DOHH2 (cell line): ENCODE measurements around the gene RABL6.
A peak's percentile ranks its signal among the peaks of the same experiment; 100 is the strongest.
"Not testable (repeated sequence)": the region's sequence is repeated elsewhere in the genome, so short reads cannot be mapped to it uniquely, and the experiment has no call there.

Experiments used
- H3F3A ChIP-seq: fragments of 200-600 bp; sonication (generic), shearing (Covaris generic); 2 replicates; pipeline ENCODE4 v1.6.0; 2016; ENCODE audit warnings: antibody characterized with exemption, mild to moderate bottlenecking; ENCODE audit not compliant: control insufficient read depth, insufficient read depth
- H3K27ac ChIP-seq: fragments of 200-600 bp; sonication (generic); 2 replicates; pipeline ENCODE4 v1.5.1; 2014; ENCODE audit warnings: low read depth, mild to moderate bottlenecking, low read length, moderate library complexity
- H3K27me3 ChIP-seq: fragments of 200-600 bp; sonication (generic); 2 replicates; pipeline ENCODE4 v1.6.1; 2014; ENCODE audit warnings: mild to moderate bottlenecking, low read length, mixed read lengths; ENCODE audit not compliant: control insufficient read depth
- H3K36me3 ChIP-seq: fragments of 200-600 bp; sonication (generic); 2 replicates; pipeline ENCODE4 v1.6.1; 2014; ENCODE audit warnings: mild to moderate bottlenecking, low read length, moderate library complexity, mixed read lengths; ENCODE audit not compliant: control insufficient read depth
- H3K4me1 ChIP-seq: fragments of 200-600 bp; sonication (generic); 2 replicates; pipeline ENCODE4 v1.6.1; 2014; ENCODE audit warnings: mild to moderate bottlenecking, low read length, mixed read lengths; ENCODE audit not compliant: control insufficient read depth
- H3K4me2 ChIP-seq: fragments of 200-600 bp; sonication (generic); 2 replicates; pipeline ENCODE4 v1.6.0; 2014; ENCODE audit warnings: mild to moderate bottlenecking, low read length, moderate library complexity
- H3K4me3 ChIP-seq: fragments of 200-600 bp; sonication (generic); 2 replicates; pipeline ENCODE4 v1.5.1; 2014; ENCODE audit warnings: mild to moderate bottlenecking, low read length, mixed read lengths
- H3K79me2 ChIP-seq: fragments of 200-600 bp; sonication (generic); 2 replicates; pipeline ENCODE4 v1.6.1; 2014; ENCODE audit warnings: mild to moderate bottlenecking, low read length, mixed read lengths; ENCODE audit not compliant: control insufficient read depth
- H3K9me2 ChIP-seq: fragments of 200-600 bp; sonication (generic); replicated peaks from 2 replicates; pipeline ENCODE4 v1.6.1; 2014; ENCODE audit warnings: mild to moderate bottlenecking, low read length, mixed read lengths; ENCODE audit not compliant: control insufficient read depth
- H3K9me3 ChIP-seq: fragments of 200-600 bp; sonication (generic); 2 replicates; pipeline ENCODE4 v1.6.1; 2014; ENCODE audit warnings: antibody characterized with exemption, low read length, mixed read lengths; ENCODE audit not compliant: control insufficient read depth, insufficient read depth
- H4K20me1 ChIP-seq: fragments of 200-600 bp; sonication (generic); 2 replicates; pipeline ENCODE4 v1.6.0; 2014; ENCODE audit warnings: low read depth, mild to moderate bottlenecking, antibody characterized with exemption, low read length, moderate library complexity; ENCODE audit not compliant: control insufficient read depth, insufficient read depth
- CTCF ChIP-seq: fragments of 200-600 bp; sonication (generic); IDR thresholded peaks from one replicate; pipeline ENCODE4 v1.5.1; 2014; ENCODE audit warnings: antibody characterized with exemption, mild to moderate bottlenecking, low read depth, low read length; ENCODE audit not compliant: poor library complexity, severe bottlenecking
- EZH2phosphoT487 ChIP-seq: fragments of 200-600 bp; sonication (generic); IDR thresholded peaks from 2 replicates; pipeline ENCODE4 v1.6.1; 2017; ENCODE audit warnings: borderline replicate concordance, mild to moderate bottlenecking, antibody characterized with exemption, low read length, moderate library complexity, mixed read lengths

RABL6 gene

GRCh38 chr9:136799079-136799853 lies 8.5 kb upstream of the RABL6 start:
- H3K27ac ChIP-seq: no peak overlapping the region
- H3K4me3 ChIP-seq: peak overlapping the region; percentile 70
- 0 out of 2 replicates have a peak, but pooled peaks cover 7% of the 10 kb centered on the region for H3F3A ChIP-seq

GRCh38 chr9:136799854-136800657 lies 7.7 kb upstream of the RABL6 start:
- Histone ChIP-seq H3K27me3 (peaks cover 30% of the 10 kb centered on the region), H3K36me3 (peaks cover 4% of the 10 kb centered on the region; the same call in 1 of the 2 replicates), H3K4me2 (peak overlapping the region; percentile 98), H3K4me3 (peak overlapping the region; percentile 70), H3K79me2 (no peaks in the 10 kb centered on the region), H3K4me1 (peaks cover 43% of the 10 kb centered on the region), H3K9me3 (no peaks in the 10 kb centered on the region), H4K20me1 (no peaks in the 10 kb centered on the region; the same call in 1 of the 2 replicates), H3F3A (0 out of 2 replicates have a peak, but pooled peaks cover 7% of the 10 kb centered on the region), H3K27ac (no peak overlapping the region), H3K9me2 (no peaks in the 10 kb centered on the region)
- TF ChIP-seq EZH2phosphoT487 (no peak), CTCF (no peak)

More at GRCh38 chr9:136799079-136799853, 8.5 kb upstream of the RABL6 start:
- peaks cover 43% of the 10 kb centered on the region for H3K4me1 ChIP-seq
- no peak for TF ChIP-seq CTCF
- TF ChIP-seq EZH2phosphoT487: peak; percentile 60; the same call in 1 of the 2 replicates
- no peaks in the 10 kb centered on the region for H3K79me2 ChIP-seq
- H3K4me2 ChIP-seq: peak overlapping the region; percentile 98
- no peaks in the 10 kb centered on the region for H3K9me3 ChIP-seq
- no peaks in the 10 kb centered on the region; the same call in 1 of the 2 replicates for H4K20me1 ChIP-seq
- peaks cover 30% of the 10 kb centered on the region for H3K27me3 ChIP-seq
- no peaks in the 10 kb centered on the region for H3K9me2 ChIP-seq
- H3K36me3 ChIP-seq: no peaks in the 10 kb centered on the region

GRCh38 chr9:136802321-136802720 lies 5.4 kb upstream of the RABL6 start:
- peaks cover 10% of the 10 kb centered on the region for H3K79me2 ChIP-seq
- no peak overlapping the region for H3K4me3 ChIP-seq
- H3K9me2 ChIP-seq: no peaks in the 10 kb centered on the region
- no peaks in the 10 kb centered on the region; the same call in 1 of the 2 replicates for H4K20me1 ChIP-seq
- H3K4me2 ChIP-seq: no peak overlapping the region
- no peak overlapping the region for H3K27ac ChIP-seq
- H3K27me3 ChIP-seq: peaks cover 27% of the 10 kb centered on the region
- H3F3A ChIP-seq: 0 out of 2 replicates have a peak, but pooled peaks cover 7% of the 10 kb centered on the region
- H3K36me3 ChIP-seq: peaks cover 20% of the 10 kb centered on the region
- no peak for TF ChIP-seq EZH2phosphoT487
- no peak for TF ChIP-seq CTCF
- H3K4me1 ChIP-seq: peaks cover 37% of the 10 kb centered on the region
- H3K9me3 ChIP-seq: no peaks in the 10 kb centered on the region

GRCh38 chr9:136803009-136803550 lies 4.7 kb upstream of the RABL6 start:
- H3K36me3 ChIP-seq: peaks cover 20% of the 10 kb centered on the region
- not testable (repeated sequence) for H3K27ac ChIP-seq, H3K4me2 ChIP-seq, H3K9me2 ChIP-seq, H3F3A ChIP-seq, H4K20me1 ChIP-seq, H3K4me3 ChIP-seq, H3K9me3 ChIP-seq
- peaks cover 37% of the 10 kb centered on the region for H3K4me1 ChIP-seq
- H3K27me3 ChIP-seq: peaks cover 27% of the 10 kb centered on the region
- peaks cover 15% of the 10 kb centered on the region for H3K79me2 ChIP-seq
